NCI-H2081 (cell line): Measurements from ENCODE around the gene MYO5C.
"Not testable (repeated sequence)": the region's sequence is repeated elsewhere in the genome, so short reads cannot be mapped to it uniquely, and the experiment has no call there.

Experiments used
- DNase-seq, 2 experiments: peaks; one replicate each; lab custom pipeline; 2025; lab: John Stamatoyannopoulos, UW

The MYO5C gene

GRCh38 chr15:52246686-52247431, 48.7 kb downstream of the MYO5C start:
- DNase-seq, result no peak

- DNase-seq, result no peak
Measured at GRCh38 chr15:52243697-52244555, 51.7 kb downstream of the MYO5C start.

GRCh38 chr15:52243286-52243685, 52.3 kb downstream of the MYO5C start:
- DNase-seq, result no peak

- no peak for DNase-seq
Measured at GRCh38 chr15:52241489-52241888, 54.1 kb downstream of the MYO5C start.

- DNase-seq, result no peak
Measured at GRCh38 chr15:52240166-52240565, 55.4 kb downstream of the MYO5C start.

- DNase-seq, result not testable (repeated sequence)
Measured at GRCh38 chr15:52238989-52239525, 56.5 kb downstream of the MYO5C start.

GRCh38 chr15:52238149-52238548, 57.5 kb downstream of the MYO5C start:
- no peak for DNase-seq

GRCh38 chr15:52236013-52236412, 59.6 kb downstream of the MYO5C start:
- no peak for DNase-seq

GRCh38 chr15:52234596-52235541, 60.7 kb downstream of the MYO5C start:
- no peak for DNase-seq

- DNase-seq, result no peak
Measured at GRCh38 chr15:52233405-52233804, 62.2 kb downstream of the MYO5C start.

GRCh38 chr15:52232327-52232726, 63.3 kb downstream of the MYO5C start:
- DNase-seq, result no peak

GRCh38 chr15:52230073-52230472, 65.5 kb downstream of the MYO5C start:
- no peak for DNase-seq

GRCh38 chr15:52228921-52229320, 66.7 kb downstream of the MYO5C start:
- DNase-seq, result no peak

GRCh38 chr15:52227456-52227855, 68.1 kb downstream of the MYO5C start:
- DNase-seq, result peak; percentile 70

GRCh38 chr15:52225230-52225629, 70.4 kb downstream of the MYO5C start:
- DNase-seq, result no peak

- DNase-seq, result no peak
Measured at GRCh38 chr15:52224211-52224610, 71.4 kb downstream of the MYO5C start.

GRCh38 chr15:52221730-52222129, 73.9 kb downstream of the MYO5C start:
- DNase-seq, result no peak

GRCh38 chr15:52220937-52221660, 74.5 kb downstream of the MYO5C start:
- no peak for DNase-seq

- no peak for DNase-seq
Measured at GRCh38 chr15:52220251-52220650, 75.4 kb downstream of the MYO5C start.

GRCh38 chr15:52218816-52219215, 76.8 kb downstream of the MYO5C start:
- DNase-seq, result no peak

- DNase-seq, result no peak
Measured at GRCh38 chr15:52218371-52218770, 77.2 kb downstream of the MYO5C start.
